NB4 (cell line): ENCODE data around the gene PPP2R5B.

Experiments
- DNase-seq: peaks from one replicate; pipeline ENCODE4 v3.0.0; 2010; ENCODE audit warnings: low read depth
- H3K4me3 ChIP-seq: one replicate; pipeline ENCODE4 v1.5.1; 2011; ENCODE audit warnings: mild to moderate bottlenecking, low read depth, low read length, moderate library complexity
- MYC ChIP-seq: IDR thresholded peaks from 2 replicates; pipeline ENCODE4 v1.6.1; 2011; ENCODE audit warnings: low read depth, low read length
- POLR2A ChIP-seq: IDR thresholded peaks from 2 replicates; pipeline ENCODE4 v1.6.1; 2011; ENCODE audit warnings: mild to moderate bottlenecking; ENCODE audit not compliant: insufficient read length; ENCODE audit errors: extremely low read depth
- TF ChIP-seq, protein P1 (sequence below): IDR thresholded peaks from 2 replicates; pipeline ENCODE4 v1.6.1; 2011; ENCODE audit warnings: low read depth, low read length
- TF ChIP-seq, protein P2 (sequence below): IDR thresholded peaks from one replicate; pipeline ENCODE4 v1.5.1; 2012; ENCODE audit warnings: low read depth, low read length

PPP2R5B gene

DNA sequence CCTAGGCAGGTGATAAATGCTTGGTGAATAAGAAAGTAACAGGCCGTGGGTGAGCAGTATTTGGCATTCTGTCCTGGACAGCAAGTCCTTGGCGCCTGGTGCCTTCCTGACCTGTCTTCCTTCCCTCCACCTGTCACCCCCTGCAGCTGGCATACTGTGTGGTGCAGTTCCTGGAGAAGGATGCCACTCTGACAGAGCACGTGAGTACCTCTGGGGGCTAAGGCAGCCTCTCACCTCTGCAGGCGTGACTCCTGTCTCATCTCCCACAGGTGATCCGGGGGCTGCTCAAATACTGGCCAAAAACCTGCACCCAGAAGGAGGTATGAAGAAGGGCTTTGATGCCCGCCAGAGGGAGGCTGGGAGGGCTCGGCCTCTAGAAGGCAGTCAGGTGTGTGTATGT, 6.8 kb downstream of the PPP2R5B start:
- H3K4me3 ChIP-seq = no peak overlapping the region
- TF ChIP-seq, protein P1, sequence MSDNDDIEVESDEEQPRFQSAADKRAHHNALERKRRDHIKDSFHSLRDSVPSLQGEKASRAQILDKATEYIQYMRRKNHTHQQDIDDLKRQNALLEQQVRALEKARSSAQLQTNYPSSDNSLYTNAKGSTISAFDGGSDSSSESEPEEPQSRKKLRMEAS = no peak
- TF ChIP-seq MYC (no peak), POLR2A (no peak)
- TF ChIP-seq, protein P2, sequence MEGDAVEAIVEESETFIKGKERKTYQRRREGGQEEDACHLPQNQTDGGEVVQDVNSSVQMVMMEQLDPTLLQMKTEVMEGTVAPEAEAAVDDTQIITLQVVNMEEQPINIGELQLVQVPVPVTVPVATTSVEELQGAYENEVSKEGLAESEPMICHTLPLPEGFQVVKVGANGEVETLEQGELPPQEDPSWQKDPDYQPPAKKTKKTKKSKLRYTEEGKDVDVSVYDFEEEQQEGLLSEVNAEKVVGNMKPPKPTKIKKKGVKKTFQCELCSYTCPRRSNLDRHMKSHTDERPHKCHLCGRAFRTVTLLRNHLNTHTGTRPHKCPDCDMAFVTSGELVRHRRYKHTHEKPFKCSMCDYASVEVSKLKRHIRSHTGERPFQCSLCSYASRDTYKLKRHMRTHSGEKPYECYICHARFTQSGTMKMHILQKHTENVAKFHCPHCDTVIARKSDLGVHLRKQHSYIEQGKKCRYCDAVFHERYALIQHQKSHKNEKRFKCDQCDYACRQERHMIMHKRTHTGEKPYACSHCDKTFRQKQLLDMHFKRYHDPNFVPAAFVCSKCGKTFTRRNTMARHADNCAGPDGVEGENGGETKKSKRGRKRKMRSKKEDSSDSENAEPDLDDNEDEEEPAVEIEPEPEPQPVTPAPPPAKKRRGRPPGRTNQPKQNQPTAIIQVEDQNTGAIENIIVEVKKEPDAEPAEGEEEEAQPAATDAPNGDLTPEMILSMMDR = no peak
- DNase-seq = no peak

DNA sequence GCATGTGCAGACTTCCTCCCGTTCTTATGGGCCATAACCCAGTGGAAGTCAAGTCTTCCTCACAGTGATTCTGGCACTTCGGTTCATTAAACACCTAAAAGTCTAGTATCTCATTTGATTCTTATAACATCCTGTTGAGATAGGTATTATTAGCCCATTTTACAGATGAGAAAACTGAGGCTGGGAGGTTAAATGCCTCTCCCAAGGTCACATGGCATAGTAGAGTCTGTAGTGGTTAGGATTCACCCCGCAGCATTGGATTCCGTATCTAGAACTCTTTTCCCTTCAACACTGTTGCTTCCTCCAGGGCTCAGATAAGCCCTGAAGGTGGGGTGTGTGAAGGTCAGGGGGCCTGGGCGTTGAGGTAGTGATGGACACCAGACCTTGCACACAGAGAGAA, 7.8 kb downstream of the PPP2R5B start:
- TF ChIP-seq, protein P1 = no peak
- no peak for TF ChIP-seq MYC
- TF ChIP-seq, protein P2 = no peak
- no peak for TF ChIP-seq POLR2A
- no peak for DNase-seq
- no peak overlapping the region for H3K4me3 ChIP-seq

DNA sequence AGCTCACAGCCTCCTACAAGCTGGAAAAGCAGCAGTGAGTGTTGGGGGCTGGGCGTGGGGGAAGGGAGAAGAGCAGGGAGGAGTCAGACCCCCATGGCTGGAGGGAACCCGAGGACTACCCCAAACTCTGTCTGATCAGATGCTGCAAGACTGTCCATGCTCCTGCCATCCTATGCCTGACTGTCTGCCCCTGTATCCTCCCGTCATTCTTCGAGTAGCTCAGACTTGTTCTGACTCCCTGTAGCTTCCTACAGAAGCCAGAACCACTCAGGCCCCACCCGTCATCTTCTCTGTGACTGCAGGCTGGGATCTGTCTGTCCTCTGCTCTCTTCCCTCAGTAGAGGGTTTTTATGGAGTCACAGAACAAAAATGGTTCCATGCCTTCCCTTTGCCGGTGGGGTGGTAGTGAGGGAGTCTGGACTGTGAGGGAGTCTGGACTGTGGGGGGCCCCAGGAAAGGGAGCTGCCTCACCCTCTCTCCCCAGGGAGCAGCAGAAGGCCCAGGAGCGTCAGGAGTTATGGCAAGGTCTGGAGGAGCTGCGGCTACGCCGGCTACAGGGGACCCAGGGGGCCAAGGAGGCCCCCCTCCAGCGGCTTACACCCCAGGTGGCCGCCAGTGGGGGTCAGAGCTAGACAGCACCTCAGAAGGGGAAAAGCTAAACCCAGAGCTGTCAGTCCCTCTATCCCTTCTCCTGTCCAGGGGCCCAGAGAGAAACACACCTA, 8.9 kb downstream of the PPP2R5B start:
- H3K4me3 ChIP-seq = no peak overlapping the region
- peak; percentile 34 for DNase-seq
- no peak for TF ChIP-seq MYC
- TF ChIP-seq POLR2A = no peak
- TF ChIP-seq, protein P2 = no peak

DNA sequence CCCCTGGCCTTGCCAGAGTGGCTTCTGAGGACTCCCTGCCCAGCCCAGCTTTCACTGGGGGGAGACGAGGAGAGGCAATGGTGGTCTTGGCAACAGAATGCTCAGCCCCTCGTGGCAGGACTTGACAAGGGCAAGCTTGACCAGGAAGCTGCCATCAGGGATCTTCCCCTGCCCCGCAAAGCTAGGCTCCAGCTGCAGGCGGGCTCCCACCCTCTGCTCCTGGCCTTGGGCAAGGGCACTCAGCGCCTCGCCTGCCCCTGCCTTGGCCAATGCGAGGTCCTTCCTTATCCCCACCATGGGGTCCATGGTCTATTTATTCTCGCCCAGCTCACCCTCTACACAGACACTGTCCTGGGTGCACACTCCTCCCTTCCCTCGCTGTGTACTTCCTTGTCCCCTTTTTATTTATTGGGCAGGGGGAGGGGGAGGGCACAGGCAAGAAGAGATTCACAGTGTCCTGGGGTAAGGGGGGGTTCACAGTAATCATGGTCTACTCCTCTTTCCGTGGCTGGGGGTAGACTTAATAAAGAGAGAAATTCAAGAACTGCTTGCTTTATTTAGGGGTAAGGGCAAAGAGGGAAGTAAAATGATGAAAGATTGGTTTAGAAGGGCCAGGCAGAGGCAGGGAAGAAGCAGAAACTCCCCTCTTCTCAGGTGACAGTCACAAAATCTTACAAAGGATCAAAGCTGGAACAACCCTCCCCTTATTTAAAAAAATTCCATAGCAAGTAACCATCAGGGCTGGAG, 9.6 kb downstream of the PPP2R5B start:
- peak; percentile 31 for DNase-seq
- TF ChIP-seq, protein P2 = no peak
- TF ChIP-seq, protein P1 = no peak
- TF ChIP-seq MYC = no peak
- no peak for TF ChIP-seq POLR2A
- H3K4me3 ChIP-seq = no peak overlapping the region

DNA sequence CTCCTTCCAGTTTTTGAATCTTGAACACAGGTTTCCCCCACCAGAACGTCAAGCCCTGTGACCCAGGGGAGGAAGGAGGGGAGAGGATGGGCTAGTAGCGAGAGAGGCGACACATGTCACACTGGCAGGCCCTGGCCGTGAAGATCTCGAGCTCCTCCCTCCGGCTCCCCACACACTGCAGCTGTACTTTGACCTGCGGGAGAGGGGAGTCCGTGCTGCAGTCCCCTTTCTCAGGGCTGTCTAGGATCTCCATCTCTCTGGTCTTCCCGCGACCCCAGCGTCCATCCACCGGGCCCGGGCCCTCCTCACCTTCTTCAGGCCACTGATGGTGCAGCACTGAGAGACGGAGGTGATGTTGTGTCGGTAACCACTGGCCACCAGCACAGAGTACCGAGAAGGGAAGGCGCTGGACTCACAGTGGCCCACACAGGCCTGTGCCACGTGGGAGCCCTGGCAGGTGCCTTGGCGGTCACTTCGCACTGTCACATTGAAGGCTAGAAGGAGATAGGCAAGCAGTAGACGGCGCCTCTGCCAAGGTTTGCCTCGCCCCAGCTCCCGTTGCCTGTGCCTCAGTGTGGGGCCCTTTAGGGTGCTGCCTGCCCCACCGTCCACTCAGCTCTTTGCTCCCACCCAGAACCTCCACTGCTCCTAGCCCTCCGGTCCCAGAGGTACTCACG, 10.3 kb downstream of the PPP2R5B start:
- TF ChIP-seq POLR2A (no peak), MYC (no peak)
- TF ChIP-seq, protein P1 = no peak
- TF ChIP-seq, protein P2 = no peak
- H3K4me3 ChIP-seq = no peak overlapping the region
- no peak for DNase-seq
